Thyroid gland (tissue), 4 donors: ENCODE data around the gene GARIN5A.

Experiments used
- POLR2A ChIP-seq, 2 donors: fragments of 450-650 bp; IDR thresholded peaks; one replicate each; pipeline ENCODE4 v1.6.1; 2017; ENCODE audit warnings: antibody characterized with exemption in 2 of 2, mild to moderate bottlenecking in 2 of 2, moderate library complexity in 1 of 2
- TF ChIP-seq, protein P1 (sequence below), 6 experiments: fragments of 200-600 bp in 3 of 6; fragments of 450-650 bp in 3 of 6; sonication (generic) in 3 of 6; IDR thresholded peaks; one replicate each; pipeline ENCODE4 v1.5.1; 2016 to 2019; ENCODE audit warnings: antibody characterized with exemption in 6 of 6, mild to moderate bottlenecking in 2 of 6, inconsistent platforms in 1 of 6, moderate library complexity in 1 of 6

DNA sequence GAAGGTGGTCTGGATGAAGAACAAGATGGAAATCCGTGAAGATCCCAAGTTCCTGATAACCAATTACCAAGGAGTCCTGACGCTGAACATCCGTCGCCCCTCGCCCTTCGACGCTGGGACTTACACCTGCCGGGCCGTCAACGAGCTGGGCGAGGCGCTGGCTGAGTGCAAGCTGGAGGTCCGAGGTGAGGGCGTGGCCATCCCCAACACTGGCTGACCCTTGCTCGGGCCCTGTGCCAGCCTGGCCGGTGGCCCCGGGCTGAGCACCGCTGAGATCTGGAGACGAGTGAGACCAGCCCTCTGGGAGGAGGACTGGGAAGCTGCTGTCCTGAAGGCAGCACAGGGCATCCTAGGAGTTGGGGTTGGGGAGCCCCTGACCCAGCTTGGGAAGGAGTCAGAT is 12.3 kb downstream of the GARIN5A start:
- TF ChIP-seq, protein P1, sequence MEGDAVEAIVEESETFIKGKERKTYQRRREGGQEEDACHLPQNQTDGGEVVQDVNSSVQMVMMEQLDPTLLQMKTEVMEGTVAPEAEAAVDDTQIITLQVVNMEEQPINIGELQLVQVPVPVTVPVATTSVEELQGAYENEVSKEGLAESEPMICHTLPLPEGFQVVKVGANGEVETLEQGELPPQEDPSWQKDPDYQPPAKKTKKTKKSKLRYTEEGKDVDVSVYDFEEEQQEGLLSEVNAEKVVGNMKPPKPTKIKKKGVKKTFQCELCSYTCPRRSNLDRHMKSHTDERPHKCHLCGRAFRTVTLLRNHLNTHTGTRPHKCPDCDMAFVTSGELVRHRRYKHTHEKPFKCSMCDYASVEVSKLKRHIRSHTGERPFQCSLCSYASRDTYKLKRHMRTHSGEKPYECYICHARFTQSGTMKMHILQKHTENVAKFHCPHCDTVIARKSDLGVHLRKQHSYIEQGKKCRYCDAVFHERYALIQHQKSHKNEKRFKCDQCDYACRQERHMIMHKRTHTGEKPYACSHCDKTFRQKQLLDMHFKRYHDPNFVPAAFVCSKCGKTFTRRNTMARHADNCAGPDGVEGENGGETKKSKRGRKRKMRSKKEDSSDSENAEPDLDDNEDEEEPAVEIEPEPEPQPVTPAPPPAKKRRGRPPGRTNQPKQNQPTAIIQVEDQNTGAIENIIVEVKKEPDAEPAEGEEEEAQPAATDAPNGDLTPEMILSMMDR (IDR thresholded peaks at IDR 0.05) = no peak
- TF ChIP-seq POLR2A (IDR thresholded peaks at IDR 0.05) = no peak
